ENCODE measurements around the gene AFF3.

The AFF3 gene

GRCh38 chr2:99679518-99679917 is 462.9 kb downstream of the AFF3 start:
- Histone ChIP-seq H3K4me1 (ENCODE audit: low read length) (no peaks in the 10 kb centered on the region), H3K79me2 (ENCODE audit: low read length) (no peaks in the 10 kb centered on the region), H3K4me2 (ENCODE audit: low read depth, low read length) (no peak overlapping the region), H3K27ac (ENCODE audit: low read length) (no peak overlapping the region), H4K20me1 (ENCODE audit: insufficient read depth, low read length) (no peaks in the 10 kb centered on the region), H3K9me3 (replicated peaks; ENCODE audit: insufficient read depth, low read length) (no peaks in the 10 kb centered on the region), H3K9ac (ENCODE audit: low read length) (no peak overlapping the region), H3K27me3 (replicated peaks; ENCODE audit: insufficient read depth, low read length) (no peaks in the 10 kb centered on the region), H2AFZ (ENCODE audit: low read length) (no peak overlapping the region), H3F3A (ENCODE audit: insufficient read depth, low read length) (no peaks in the 10 kb centered on the region), H3K36me3 (replicated peaks; ENCODE audit: insufficient read depth, low read length) (no peaks in the 10 kb centered on the region), H3K4me3 (ENCODE audit: low read length) (no peak overlapping the region), H3K9me2 (replicated peaks; ENCODE audit: insufficient read depth, low read length) (no peaks in the 10 kb centered on the region)
- TF ChIP-seq, protein P1, sequence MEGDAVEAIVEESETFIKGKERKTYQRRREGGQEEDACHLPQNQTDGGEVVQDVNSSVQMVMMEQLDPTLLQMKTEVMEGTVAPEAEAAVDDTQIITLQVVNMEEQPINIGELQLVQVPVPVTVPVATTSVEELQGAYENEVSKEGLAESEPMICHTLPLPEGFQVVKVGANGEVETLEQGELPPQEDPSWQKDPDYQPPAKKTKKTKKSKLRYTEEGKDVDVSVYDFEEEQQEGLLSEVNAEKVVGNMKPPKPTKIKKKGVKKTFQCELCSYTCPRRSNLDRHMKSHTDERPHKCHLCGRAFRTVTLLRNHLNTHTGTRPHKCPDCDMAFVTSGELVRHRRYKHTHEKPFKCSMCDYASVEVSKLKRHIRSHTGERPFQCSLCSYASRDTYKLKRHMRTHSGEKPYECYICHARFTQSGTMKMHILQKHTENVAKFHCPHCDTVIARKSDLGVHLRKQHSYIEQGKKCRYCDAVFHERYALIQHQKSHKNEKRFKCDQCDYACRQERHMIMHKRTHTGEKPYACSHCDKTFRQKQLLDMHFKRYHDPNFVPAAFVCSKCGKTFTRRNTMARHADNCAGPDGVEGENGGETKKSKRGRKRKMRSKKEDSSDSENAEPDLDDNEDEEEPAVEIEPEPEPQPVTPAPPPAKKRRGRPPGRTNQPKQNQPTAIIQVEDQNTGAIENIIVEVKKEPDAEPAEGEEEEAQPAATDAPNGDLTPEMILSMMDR (IDR thresholded peaks at IDR 0.05; ENCODE audit: low read length): no peak
- TF ChIP-seq EZH2phosphoT487 (IDR thresholded peaks at IDR 0.05; ENCODE audit: low read length) (no peak), EZH2 (optimal IDR thresholded peaks at IDR 0.05; ENCODE audit: low read depth, low read length) (no peak)
- DNase-seq: no peak

- no peak overlapping the region for H3K27ac ChIP-seq (ENCODE audit: low read length)
- no peaks in the 10 kb centered on the region for H3K27me3 ChIP-seq (replicated peaks; ENCODE audit: insufficient read depth, low read length)
- TF ChIP-seq EZH2 (optimal IDR thresholded peaks at IDR 0.05; ENCODE audit: low read depth, low read length): no peak
- TF ChIP-seq, protein P1 (IDR thresholded peaks at IDR 0.05; ENCODE audit: low read length): no peak
- no peak for TF ChIP-seq EZH2phosphoT487 (IDR thresholded peaks at IDR 0.05; ENCODE audit: low read length)
- no peaks in the 10 kb centered on the region for H3F3A ChIP-seq (ENCODE audit: insufficient read depth, low read length)
- H3K36me3 ChIP-seq (replicated peaks; ENCODE audit: insufficient read depth, low read length): no peaks in the 10 kb centered on the region
- no peak overlapping the region for H3K4me2 ChIP-seq (ENCODE audit: low read depth, low read length)
- no peaks in the 10 kb centered on the region for H3K79me2 ChIP-seq (ENCODE audit: low read length)
- no peaks in the 10 kb centered on the region for H3K9me3 ChIP-seq (replicated peaks; ENCODE audit: insufficient read depth, low read length)
- no peaks in the 10 kb centered on the region for H3K4me1 ChIP-seq (ENCODE audit: low read length)
- H3K9ac ChIP-seq (ENCODE audit: low read length): no peak overlapping the region
- no peak overlapping the region for H2AFZ ChIP-seq (ENCODE audit: low read length)
- no peaks in the 10 kb centered on the region for H4K20me1 ChIP-seq (ENCODE audit: insufficient read depth, low read length)
- H3K9me2 ChIP-seq (replicated peaks; ENCODE audit: insufficient read depth, low read length): no peaks in the 10 kb centered on the region
- no peak for DNase-seq
- no peak overlapping the region for H3K4me3 ChIP-seq (ENCODE audit: low read length)
Observed at GRCh38 chr2:99678625-99679024, 463.8 kb downstream of the AFF3 start.

GRCh38 chr2:99677814-99678213 is 464.6 kb downstream of the AFF3 start:
- Histone ChIP-seq H3K27me3 (replicated peaks; ENCODE audit: insufficient read depth, low read length) (no peaks in the 10 kb centered on the region), H2AFZ (ENCODE audit: low read length) (no peak overlapping the region), H3K9ac (ENCODE audit: low read length) (no peak overlapping the region), H3K4me3 (ENCODE audit: low read length) (no peak overlapping the region), H3F3A (ENCODE audit: insufficient read depth, low read length) (no peaks in the 10 kb centered on the region), H3K9me3 (replicated peaks; ENCODE audit: insufficient read depth, low read length) (no peaks in the 10 kb centered on the region), H3K4me2 (ENCODE audit: low read depth, low read length) (no peak overlapping the region), H3K9me2 (replicated peaks; ENCODE audit: insufficient read depth, low read length) (no peaks in the 10 kb centered on the region), H3K36me3 (replicated peaks; ENCODE audit: insufficient read depth, low read length) (no peaks in the 10 kb centered on the region), H3K27ac (ENCODE audit: low read length) (no peak overlapping the region), H3K4me1 (ENCODE audit: low read length) (no peaks in the 10 kb centered on the region), H3K79me2 (ENCODE audit: low read length) (no peaks in the 10 kb centered on the region), H4K20me1 (ENCODE audit: insufficient read depth, low read length) (no peaks in the 10 kb centered on the region)
- DNase-seq: no peak
- TF ChIP-seq EZH2 (optimal IDR thresholded peaks at IDR 0.05; ENCODE audit: low read depth, low read length) (no peak), EZH2phosphoT487 (IDR thresholded peaks at IDR 0.05; ENCODE audit: low read length) (no peak)
- TF ChIP-seq, protein P1 (IDR thresholded peaks at IDR 0.05; ENCODE audit: low read length): no peak
